GM21381 (cell line): ENCODE data around the gene GLTP.

Experiments
- ATAC-seq: cut with Tn5 transposase; IDR thresholded peaks from one replicate; pipeline ENCODE4 v1.9.1; 2021; ENCODE audit warnings: mild to moderate bottlenecking, moderate library complexity; ENCODE audit not compliant: unreplicated experiment

Gene GLTP

GRCh38 chr12:109822951-109823411, 57.4 kb downstream of the GLTP start:
- ATAC-seq: no peak

GRCh38 chr12:109822416-109822815, 57.9 kb downstream of the GLTP start:
- no peak for ATAC-seq

DNA sequence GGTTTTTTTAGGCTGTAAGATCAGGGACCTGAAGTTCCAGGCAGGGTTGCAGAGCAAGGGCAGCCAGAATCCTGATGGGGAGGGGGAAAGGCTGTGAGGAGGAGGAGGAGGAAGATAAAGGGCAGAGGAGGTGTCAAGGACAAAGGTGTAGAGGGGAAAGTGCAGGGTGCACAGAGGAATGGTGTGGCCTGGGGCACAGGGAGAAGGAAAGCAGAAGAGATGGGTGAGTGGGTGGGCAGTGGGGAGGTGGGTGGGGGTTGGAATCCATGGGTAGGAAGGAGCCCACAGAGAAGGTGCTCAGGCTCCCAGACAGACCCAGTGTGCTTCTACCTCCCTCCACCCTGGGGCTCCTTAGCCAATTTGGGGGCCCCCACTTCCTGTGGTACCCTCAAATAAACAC, 58.4 kb downstream of the GLTP start:
- no peak for ATAC-seq

DNA sequence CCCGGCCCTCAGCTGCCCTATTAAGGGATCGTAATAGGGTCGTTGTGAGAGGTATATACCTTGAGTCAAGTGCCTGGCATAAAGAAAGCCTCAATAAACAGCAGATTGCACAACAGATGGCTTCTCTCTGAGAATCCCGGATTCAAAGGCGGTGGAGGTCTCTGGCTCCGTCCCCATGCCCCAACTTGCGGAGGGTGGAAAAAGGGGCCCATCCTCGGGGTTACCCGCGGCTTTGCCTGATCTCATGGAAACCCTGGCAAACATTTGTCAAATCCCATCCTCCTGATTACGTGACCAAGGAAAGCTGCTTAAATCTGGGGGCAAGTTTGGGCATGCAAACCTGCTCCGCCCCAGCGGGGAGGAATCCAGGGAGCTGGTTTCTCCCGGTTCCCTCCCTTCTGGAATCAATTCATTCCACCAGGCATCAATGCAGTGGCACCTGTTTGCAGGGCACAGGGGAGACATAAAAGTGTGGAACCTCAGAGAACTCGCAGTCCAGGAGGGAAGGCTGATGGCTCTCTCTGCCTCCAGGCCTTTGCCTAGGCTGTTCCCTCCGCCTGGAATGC, 59.4 kb downstream of the GLTP start:
- ATAC-seq: no peak

GRCh38 chr12:109818905-109819500, 61.3 kb downstream of the GLTP start:
- ATAC-seq: no peak

GRCh38 chr12:109818253-109818652, 62.1 kb downstream of the GLTP start:
- ATAC-seq: no peak

DNA sequence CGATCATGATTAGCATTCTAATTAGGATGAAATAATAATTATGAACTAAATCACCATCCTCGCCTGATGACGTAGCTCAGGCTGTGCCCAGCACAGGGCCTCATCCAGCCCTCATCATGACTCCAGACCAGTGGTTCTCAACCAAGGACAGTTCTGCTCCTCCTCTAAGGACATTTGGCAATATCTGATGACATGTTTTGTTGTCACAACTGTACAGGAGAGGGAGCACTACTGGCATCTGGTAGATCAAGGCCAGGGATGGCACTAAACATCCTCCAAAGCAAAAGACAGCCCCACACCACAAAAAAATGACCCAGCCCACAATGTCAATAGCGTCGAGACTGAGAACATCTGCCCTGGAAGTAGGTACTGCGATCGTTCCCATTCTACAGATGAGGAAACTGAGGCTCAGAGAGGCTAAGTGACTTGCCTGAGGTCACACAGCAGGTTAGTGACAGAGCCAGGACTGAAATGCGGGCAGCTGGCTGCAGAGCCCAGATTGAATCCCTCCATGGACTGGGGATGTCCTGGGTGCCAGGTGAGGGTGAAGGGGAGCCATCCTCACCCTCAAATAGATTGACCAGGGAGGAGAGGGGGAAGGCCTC, 62.6 kb downstream of the GLTP start:
- no peak for ATAC-seq

DNA sequence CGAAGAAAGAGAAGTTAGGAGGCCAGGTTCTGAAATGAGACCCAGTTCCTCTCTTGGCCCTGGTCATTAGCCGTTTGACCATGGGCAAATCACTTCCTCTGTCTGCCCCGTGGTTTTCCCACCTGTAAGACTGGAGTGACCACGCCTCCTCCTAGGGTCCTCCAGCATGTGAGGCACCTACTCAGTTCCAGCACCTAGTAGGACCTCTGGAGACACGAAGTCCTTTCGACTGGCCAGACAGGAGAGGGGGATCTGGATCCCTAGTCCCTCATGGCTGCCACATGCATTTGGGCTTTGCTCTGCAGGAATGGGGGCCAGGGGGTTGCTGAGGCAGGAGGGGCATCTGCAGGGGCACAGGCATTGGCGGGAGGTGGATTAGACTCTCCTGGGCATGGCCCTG, 63.5 kb downstream of the GLTP start:
- ATAC-seq: no peak

GRCh38 chr12:109815757-109816617, 64.4 kb downstream of the GLTP start:
- ATAC-seq: no peak

DNA sequence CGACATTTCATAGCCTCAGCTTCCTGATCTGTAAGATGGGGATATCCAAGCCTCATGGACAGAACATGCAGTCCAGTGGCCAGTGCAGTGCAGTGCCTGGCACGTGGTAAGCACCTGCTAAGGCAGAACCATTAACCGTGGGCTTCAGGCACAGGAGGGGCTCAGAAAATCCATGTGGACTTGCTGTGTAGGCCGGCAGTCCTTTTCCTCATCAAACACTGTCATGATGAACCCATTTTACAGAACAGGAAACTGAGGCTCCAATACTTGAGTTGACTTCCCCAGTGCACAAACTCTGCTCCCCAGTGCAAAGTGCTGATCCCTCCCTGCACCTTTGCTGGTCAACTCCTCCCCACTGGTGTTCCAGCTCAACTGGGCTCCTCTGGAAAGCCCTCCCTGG, 65.1 kb downstream of the GLTP start:
- no peak for ATAC-seq

GRCh38 chr12:109814600-109815150, 65.7 kb downstream of the GLTP start:
- no peak for ATAC-seq

DNA sequence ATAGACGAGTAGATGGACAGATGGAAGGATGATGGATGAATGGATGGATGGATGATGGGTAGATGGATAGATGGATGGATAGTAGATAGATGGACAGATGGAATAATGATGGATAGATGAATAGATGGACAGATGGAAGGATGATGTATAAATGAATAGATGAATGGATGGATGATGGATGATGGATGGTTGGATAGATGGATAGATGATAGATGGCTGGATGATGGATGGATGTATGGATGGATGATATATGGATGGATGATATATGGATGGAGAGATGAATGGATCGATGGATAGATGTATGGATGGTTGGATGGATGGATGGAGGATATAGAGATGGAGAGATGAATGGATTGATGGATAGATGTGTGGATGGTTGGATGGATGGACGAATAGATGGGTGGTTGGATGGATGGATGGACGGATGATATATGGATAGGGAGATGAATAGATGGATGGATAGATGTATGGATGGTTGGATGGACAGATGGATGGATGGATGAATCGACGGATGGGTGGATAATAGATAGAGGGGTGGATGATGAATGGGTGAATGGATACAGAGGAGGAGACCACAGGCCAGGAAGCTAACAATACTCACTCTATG, 66.4 kb downstream of the GLTP start:
- ATAC-seq: no peak

DNA sequence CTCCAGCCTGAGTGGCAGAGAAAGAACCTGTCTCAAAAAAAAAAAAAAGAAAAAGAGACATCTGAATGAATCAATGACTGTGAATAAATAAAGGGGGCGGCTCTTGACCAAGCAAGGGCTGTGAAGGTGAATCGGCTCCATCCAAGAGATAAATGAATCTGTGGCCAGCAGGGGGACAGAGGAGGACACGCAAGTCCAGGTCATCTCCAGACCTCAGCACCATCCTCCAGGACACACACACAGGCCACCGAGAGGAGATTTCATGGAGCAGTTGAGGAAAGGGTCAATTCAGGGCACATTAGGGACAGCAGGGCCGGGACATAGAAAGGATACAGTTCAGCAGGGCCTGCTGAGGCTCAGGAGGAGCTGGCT, 68.7 kb downstream of the GLTP start:
- no peak for ATAC-seq

- no peak for ATAC-seq
These were observed 69.3 kb downstream of the GLTP start for GRCh38 chr12:109810954-109811623.

DNA sequence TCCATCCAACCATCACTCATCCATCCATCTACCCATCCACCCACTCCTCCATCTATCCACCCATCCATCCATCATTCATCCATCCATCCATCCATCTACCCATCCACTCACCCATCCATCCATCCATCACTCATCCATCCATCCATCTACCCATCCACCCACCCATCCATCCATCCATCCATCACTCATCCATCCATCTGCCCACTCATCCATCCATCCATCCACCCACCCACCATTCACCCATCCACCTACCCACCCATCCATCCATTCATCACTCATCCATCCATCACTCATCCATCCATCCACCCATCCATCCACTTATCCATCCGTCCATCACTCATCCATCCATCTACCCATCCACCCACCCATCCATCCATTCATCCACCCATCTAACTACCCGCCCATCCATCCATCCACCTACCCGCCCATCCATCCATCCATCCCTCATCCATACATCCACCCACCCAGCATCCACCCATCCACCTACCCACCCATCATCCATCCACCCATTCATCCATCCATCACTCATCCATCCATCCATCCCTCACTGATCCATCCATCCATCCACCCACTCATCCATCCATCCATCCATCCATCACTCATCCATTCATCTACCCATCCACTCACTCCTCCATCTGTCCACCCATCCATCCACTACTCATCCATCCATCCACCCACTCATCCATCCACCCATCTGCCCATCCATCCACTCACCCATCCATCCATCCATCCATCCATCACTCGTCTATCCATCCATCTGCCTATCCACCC, 71.3 kb downstream of the GLTP start:
- ATAC-seq: no peak

DNA sequence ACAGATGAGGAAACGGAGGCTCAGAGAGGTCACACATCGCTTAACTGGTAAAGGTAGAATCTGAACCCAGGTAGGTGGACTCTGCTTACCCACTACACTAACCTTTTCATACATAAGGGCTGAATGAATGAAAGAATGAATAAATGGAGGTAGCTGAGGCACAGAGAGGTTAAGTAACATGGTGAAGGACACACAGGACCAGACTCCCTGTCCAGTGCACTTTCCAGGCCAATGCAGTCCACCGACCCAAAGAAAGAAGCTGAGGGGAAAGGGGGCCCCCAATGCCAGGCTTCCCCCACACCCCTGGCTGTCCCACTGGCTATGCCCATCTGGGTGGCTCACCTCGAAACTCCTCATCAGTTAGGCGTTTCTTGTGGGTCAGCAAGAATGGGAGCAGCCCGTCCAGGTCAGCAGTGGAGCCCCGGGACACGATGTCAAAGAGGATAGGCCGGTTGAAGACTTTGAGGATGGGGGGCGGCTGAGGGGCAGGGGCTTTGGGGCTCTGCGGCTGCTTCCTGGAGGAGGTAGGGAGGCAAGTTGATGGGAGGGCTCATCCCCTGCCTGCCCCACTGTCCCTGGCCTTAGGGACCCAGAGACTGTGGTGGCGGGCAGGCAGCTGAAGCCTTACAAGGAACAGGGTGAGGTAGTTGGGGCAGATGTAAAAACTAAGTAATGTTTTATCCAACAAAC, 72.2 kb downstream of the GLTP start:
- ATAC-seq: no peak

DNA sequence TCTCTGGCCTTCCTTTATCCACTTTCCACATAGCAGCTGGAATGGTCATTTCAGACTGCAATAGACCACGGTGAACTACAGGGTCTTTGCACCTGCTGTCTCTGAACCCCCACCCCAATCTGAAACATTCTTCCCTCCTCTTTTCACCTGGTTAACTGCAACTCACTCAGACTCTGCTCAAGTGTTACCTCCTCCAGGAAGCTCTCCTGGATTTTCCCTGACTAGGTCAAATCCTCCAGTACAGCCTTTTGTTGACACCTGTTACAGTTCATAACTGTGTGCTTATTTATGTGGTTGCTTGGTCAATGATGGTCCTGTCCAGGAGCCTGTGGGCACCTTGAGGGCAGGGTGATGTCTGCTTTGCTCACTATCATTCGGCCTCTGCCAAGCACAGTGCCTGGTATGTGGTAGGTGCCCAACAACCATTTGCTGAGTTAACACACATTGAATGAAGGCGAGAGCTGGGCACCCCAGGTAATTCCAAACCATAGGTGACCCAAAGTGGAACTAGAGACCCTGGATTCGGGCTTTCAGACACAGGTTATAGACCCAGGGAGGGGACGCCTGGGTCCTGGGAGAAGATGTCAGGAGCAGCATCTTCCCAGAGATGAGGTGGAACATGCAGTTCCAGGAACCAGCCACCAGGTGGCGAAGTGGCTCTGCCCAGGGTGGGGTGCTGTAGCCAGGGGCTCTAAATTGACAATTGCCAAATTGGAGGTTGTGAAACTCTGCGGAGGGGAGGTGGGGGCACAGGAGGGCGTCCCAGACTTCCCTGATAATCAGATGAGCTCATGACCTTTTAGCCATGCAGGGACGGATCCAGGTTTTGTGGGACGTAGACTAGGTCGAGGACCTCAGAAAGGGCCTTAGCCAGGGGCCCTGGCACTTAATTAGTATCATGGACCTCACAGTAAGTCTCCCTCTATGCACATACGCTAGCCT, 75.2 kb downstream of the GLTP start:
- ATAC-seq: no peak

GRCh38 chr12:109803678-109804077, 76.7 kb downstream of the GLTP start:
- no peak for ATAC-seq
